ENCODE measurements around the gene ZNF177. TPM values are rescaled to one million over a fixed set of nuclear protein-coding genes. Genes with fewer than 3 reads are reported as not detected.

The ZNF177 gene
- total RNA-seq, 2 donors from 2014 or later, result 0.88 to 1.2 TPM

DNA sequence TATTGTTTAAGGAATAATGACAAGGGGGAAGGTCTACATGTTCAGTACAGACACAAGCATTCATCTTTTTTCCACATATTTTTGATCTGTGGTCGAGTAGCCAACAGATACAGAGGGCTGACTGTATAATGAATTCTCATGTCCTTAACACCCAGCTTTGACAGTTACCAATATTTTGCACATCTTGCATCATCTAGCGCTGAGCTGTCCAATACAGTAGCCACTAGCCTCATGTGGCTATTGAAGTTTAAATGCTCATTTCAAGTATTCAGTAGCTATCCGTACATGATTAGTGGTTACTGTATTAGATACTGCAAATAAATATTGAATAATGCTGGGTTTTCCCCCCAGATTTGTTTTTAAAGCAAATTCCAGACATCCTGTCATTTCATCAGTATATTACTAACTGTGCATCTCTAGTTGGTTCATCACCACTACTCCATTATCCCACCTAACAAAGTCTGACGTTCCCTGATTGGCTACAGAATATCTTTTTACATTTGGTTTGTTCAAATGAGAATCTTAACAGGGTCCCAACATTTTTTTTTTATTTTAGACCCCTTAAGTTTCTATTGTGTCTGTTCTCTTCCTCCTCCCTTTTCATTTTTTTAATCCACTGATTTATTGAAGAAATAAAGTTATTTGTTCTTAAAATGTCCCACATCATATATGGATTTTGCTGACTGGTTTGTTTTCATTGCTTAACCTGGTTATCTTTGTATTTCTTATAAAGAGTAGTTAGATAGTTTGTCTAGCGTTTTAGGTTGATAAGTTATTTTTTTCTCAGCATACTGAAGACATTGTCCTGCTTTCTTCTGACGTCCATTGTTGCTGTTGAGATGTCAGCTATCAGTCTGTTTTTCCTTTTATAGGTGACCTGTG lies 8.2 kb downstream of the ZNF177 start:
- no peak overlapping the region for H3K9ac ChIP-seq (ENCODE audit: low read depth in 2 of 2, low read length in 2 of 2)
- intact Hi-C loops (cut with DNase I), result no loop called here
- H3K4me1 ChIP-seq, result no peaks in the 10 kb centered on the region
- no peak for DNase-seq
- no peak overlapping the region for H3K27ac ChIP-seq
- TF ChIP-seq CTCF (IDR thresholded peaks at IDR 0.05), result no peak
- H3K4me3 ChIP-seq, result no peak overlapping the region
- H3K27me3 ChIP-seq, result no peaks in the 10 kb centered on the region
- peaks cover 3% of the 10 kb centered on the region for H3K9me3 ChIP-seq
- H3K36me3 ChIP-seq, result no peaks in the 10 kb centered on the region

DNA sequence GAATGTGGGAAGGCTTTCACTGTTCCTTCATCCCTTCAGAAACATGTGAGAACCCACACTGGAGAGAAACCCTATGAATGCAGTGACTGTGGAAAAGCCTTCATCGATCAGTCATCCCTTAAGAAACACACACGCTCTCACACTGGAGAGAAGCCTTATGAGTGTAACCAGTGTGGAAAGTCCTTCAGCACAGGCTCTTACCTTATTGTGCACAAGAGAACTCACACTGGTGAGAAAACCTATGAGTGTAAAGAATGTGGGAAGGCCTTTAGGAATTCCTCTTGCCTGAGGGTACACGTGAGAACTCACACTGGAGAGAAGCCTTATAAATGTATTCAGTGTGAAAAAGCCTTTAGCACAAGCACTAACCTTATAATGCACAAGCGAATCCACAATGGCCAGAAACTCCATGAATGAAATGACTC lies 18.6 kb downstream of the ZNF177 start:
- Histone ChIP-seq H3K9ac (ENCODE audit: low read depth in 2 of 2, low read length in 2 of 2) (no peak overlapping the region), H3K4me1 (no peaks in the 10 kb centered on the region), H3K27ac (no peak overlapping the region), H3K9me3 (peaks cover 6% of the 10 kb centered on the region), H3K27me3 (no peaks in the 10 kb centered on the region), H3K4me3 (no peak overlapping the region), H3K36me3 (no peaks in the 10 kb centered on the region)
- intact Hi-C loops (cut with DNase I), result no loop called here
- no peak for TF ChIP-seq CTCF (IDR thresholded peaks at IDR 0.05)
- DNase-seq, result no peak

DNA sequence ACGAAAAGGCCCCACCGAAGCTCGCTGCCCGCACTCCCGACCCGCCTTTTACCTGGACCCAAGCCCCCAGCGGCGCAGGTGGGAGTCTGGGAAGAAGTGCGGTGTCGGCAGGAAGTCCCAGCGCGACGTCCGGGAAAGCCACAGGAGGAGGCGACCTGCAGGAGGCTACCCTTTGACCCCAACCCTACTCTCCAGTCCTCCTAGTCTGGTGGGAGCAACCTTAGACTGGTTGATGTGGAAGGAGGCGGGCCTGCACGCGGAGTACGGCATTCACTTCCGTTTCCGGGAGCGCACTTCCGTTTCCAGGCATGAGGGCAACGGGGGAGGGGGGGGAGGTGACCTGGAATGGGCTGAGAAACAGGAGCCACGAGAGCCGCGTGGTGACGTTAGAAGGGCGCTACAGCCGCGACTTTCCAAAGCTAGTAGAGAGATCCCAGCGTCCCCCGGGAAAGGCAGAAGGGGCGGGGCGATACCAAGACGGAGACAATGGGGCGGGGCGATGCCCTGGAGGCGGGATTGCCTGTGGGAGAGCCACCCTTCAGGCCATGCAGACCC lies 44.1 kb downstream of the ZNF177 start:
- H3K27me3 ChIP-seq, result no peaks in the 10 kb centered on the region
- peak; percentile 79 for DNase-seq
- intact Hi-C loops (cut with DNase I), result no loop called here
- no peak overlapping the region for H3K27ac ChIP-seq
- no peaks in the 10 kb centered on the region for H3K9me3 ChIP-seq
- H3K4me3 ChIP-seq, result peak overlapping the region; percentile 22
- H3K9ac ChIP-seq (ENCODE audit: low read depth in 2 of 2, low read length in 2 of 2), result no peak overlapping the region
- no peaks in the 10 kb centered on the region for H3K36me3 ChIP-seq
- TF ChIP-seq CTCF (IDR thresholded peaks at IDR 0.05), result no peak
- H3K4me1 ChIP-seq, result no peaks in the 10 kb centered on the region

- no peak for TF ChIP-seq CTCF (IDR thresholded peaks at IDR 0.05)
Observed at GRCh38 chr19:9407827-9408226, 45.0 kb downstream of the ZNF177 start.

GRCh38 chr19:9413240-9413954 lies 50.6 kb downstream of the ZNF177 start:
- no peak overlapping the region for H3K27ac ChIP-seq
- no peak overlapping the region for H3K9ac ChIP-seq (ENCODE audit: low read depth in 2 of 2, low read length in 2 of 2)
- DNase-seq, result no peak
- H3K9me3 ChIP-seq, result peaks cover 14% of the 10 kb centered on the region
- no peak overlapping the region for H3K4me3 ChIP-seq
- no peak for TF ChIP-seq CTCF (IDR thresholded peaks at IDR 0.05)
- no peaks in the 10 kb centered on the region for H3K4me1 ChIP-seq
- intact Hi-C loops (cut with DNase I), result no loop called here
- H3K36me3 ChIP-seq, result peaks cover 40% of the 10 kb centered on the region
- H3K27me3 ChIP-seq, result no peaks in the 10 kb centered on the region

More at GRCh38 chr19:9407827-9408226, 45.0 kb downstream of the ZNF177 start:
- Histone ChIP-seq H3K4me3 (no peak overlapping the region), H3K27me3 (no peaks in the 10 kb centered on the region), H3K27ac (no peak overlapping the region), H3K9ac (ENCODE audit: low read depth in 2 of 2, low read length in 2 of 2) (no peak overlapping the region), H3K4me1 (no peaks in the 10 kb centered on the region), H3K36me3 (no peaks in the 10 kb centered on the region), H3K9me3 (no peaks in the 10 kb centered on the region)
- intact Hi-C loops (cut with DNase I), result no loop called here
- DNase-seq, result no peak
